ENCODE results near the gene PILRB.

DNA sequence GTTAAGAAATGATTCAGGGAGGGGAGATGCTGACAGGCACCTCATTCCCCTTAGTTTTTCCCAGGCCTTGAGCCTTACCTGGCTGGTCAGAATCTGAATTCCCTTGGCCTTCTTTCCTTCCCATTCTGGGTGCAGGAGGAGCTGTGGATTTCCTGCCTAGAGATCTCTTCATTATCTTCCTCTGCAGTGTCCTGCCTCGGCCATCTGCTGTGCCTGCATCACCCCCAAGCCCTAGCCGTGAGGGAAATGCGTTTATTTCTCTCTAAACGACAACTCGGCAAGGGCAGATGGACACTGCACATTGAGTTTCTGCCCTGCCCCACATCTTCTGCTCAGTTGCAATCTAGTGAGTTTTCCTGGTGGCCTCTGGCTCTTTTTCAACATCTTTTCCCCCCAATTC, 43.9 kb downstream of the PILRB start:
- TF ChIP-seq, protein P1, sequence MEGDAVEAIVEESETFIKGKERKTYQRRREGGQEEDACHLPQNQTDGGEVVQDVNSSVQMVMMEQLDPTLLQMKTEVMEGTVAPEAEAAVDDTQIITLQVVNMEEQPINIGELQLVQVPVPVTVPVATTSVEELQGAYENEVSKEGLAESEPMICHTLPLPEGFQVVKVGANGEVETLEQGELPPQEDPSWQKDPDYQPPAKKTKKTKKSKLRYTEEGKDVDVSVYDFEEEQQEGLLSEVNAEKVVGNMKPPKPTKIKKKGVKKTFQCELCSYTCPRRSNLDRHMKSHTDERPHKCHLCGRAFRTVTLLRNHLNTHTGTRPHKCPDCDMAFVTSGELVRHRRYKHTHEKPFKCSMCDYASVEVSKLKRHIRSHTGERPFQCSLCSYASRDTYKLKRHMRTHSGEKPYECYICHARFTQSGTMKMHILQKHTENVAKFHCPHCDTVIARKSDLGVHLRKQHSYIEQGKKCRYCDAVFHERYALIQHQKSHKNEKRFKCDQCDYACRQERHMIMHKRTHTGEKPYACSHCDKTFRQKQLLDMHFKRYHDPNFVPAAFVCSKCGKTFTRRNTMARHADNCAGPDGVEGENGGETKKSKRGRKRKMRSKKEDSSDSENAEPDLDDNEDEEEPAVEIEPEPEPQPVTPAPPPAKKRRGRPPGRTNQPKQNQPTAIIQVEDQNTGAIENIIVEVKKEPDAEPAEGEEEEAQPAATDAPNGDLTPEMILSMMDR (conservative IDR thresholded peaks at IDR 0.05; ENCODE audit: low read depth, low read length), result no peak
- TF ChIP-seq EZH2 (IDR thresholded peaks at IDR 0.05; ENCODE audit: low read length, unreplicated experiment) (no peak), EZH2phosphoT487 (IDR thresholded peaks at IDR 0.05; ENCODE audit: borderline replicate concordance, low read length) (no peak)

Measured in PC-3 (cell line).